ENCODE results near the gene NDUFA5.

DNA sequence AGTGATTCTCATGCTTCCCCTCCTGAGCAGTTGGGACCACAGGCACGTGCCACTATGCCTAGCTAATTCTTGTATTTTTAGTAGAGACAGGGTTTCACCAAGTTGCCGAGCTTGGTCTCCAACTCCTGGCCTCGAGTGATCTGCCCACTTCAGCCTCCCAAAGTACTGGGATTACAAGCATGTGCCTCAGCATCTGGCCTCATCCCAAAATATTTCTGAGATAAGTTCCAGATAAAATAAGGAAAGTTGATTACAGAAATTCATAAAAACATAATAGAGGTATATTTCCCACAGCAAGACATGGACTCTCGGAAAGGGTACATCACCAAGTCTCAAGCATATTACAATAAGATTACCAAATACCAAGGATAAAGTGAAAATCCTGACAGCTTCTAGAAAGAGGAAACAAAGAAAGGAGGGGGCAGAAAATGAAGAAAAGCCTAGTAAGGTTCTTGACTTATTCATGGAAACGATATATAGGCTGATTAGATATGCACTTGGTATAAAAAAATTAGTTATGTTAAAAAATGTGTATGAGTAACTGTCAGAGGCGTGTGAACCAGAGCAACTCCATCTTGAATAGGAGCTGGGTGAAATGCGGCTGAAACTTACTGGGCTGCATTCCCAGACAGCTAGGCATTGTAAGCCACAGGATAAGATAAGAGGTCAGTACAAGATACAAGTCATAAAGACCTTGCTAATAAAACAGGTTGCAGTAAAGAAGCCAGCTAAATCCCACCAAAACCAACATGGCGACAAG, 58.2 kb downstream of the NDUFA5 start:
- TF ChIP-seq, protein P1, sequence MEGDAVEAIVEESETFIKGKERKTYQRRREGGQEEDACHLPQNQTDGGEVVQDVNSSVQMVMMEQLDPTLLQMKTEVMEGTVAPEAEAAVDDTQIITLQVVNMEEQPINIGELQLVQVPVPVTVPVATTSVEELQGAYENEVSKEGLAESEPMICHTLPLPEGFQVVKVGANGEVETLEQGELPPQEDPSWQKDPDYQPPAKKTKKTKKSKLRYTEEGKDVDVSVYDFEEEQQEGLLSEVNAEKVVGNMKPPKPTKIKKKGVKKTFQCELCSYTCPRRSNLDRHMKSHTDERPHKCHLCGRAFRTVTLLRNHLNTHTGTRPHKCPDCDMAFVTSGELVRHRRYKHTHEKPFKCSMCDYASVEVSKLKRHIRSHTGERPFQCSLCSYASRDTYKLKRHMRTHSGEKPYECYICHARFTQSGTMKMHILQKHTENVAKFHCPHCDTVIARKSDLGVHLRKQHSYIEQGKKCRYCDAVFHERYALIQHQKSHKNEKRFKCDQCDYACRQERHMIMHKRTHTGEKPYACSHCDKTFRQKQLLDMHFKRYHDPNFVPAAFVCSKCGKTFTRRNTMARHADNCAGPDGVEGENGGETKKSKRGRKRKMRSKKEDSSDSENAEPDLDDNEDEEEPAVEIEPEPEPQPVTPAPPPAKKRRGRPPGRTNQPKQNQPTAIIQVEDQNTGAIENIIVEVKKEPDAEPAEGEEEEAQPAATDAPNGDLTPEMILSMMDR (IDR thresholded peaks at IDR 0.05), result no peak
- TF ChIP-seq POLR2A (IDR thresholded peaks at IDR 0.05), result no peak
